CD14-positive monocyte (primary cell): Measurements from ENCODE around the gene CDH4. TPM values are rescaled to one million over a fixed set of nuclear protein-coding genes. Genes with fewer than 3 reads are reported as not detected.
A peak's percentile ranks its signal among the peaks of the same experiment; 100 is the strongest.

Source experiments
- DNase-seq, 3 donors: peaks; one replicate each; pipeline ENCODE4 v3.0.0-alpha.2; 2011 to 2022
- H2AFZ ChIP-seq: 2 replicates; pipeline ENCODE4 v1.6.0; 2012; ENCODE audit warnings: mild to moderate bottlenecking, low read depth, low read length, inconsistent platforms; ENCODE audit not compliant: insufficient read depth, poor library complexity, severe bottlenecking
- H3K27ac ChIP-seq, 2 donors: 1 replicate in 1 of 2; 2 replicates in 1 of 2; pipeline ENCODE4 v1.5.1; 2012 to 2013; ENCODE audit warnings: low read length in 2 of 2, control low read depth in 1 of 2, inconsistent platforms in 1 of 2, low read depth in 1 of 2, mild to moderate bottlenecking in 1 of 2
- H3K27me3 ChIP-seq, 2 donors: one replicate each; pipeline versions ENCODE4 v1.6.0 to v1.6.1; 2011 to 2013; ENCODE audit warnings: low read length in 2 of 2; ENCODE audit not compliant: control insufficient read depth in 2 of 2, insufficient read depth in 2 of 2
- H3K36me3 ChIP-seq, 2 donors: replicated peaks in 1 of 2; 1 replicate in 1 of 2; 2 replicates in 1 of 2; pipeline versions ENCODE4 v1.5.1 to v1.6.1; 2012 to 2013; ENCODE audit warnings: low read length in 2 of 2, control low read depth in 1 of 2, inconsistent platforms in 1 of 2, mild to moderate bottlenecking in 1 of 2; ENCODE audit not compliant: insufficient read depth in 2 of 2, control insufficient read depth in 1 of 2
- H3K4me1 ChIP-seq, 2 donors: 1 replicate in 1 of 2; 2 replicates in 1 of 2; pipeline versions ENCODE4 v1.5.1 to v1.6.1; 2012 to 2013; ENCODE audit warnings: low read length in 2 of 2, control low read depth in 1 of 2, inconsistent platforms in 1 of 2, mild to moderate bottlenecking in 1 of 2, moderate library complexity in 1 of 2; ENCODE audit not compliant: insufficient read depth in 2 of 2, control insufficient read depth in 1 of 2
- H3K4me2 ChIP-seq: replicated peaks from 2 replicates; pipeline ENCODE3; 2012; ENCODE audit warnings: low read length, moderate library complexity, mild to moderate bottlenecking; ENCODE audit not compliant: poor library complexity, severe bottlenecking; ENCODE audit errors: extremely low read depth
- H3K4me3 ChIP-seq, 3 experiments: fragments of 200-600 bp in 1 of 3; sonication (generic) in 1 of 3; replicated peaks in 1 of 3; 1 replicate in 2 of 3; 2 replicates in 1 of 3; pipeline ENCODE4 v1.5.1; 2011 to 2013; ENCODE audit warnings: low read length in 3 of 3, mild to moderate bottlenecking in 3 of 3, control low read depth in 2 of 3, low read depth in 2 of 3, inconsistent platforms in 1 of 3, moderate library complexity in 1 of 3
- H3K79me2 ChIP-seq: 2 replicates; pipeline ENCODE4 v1.6.0; 2012; ENCODE audit warnings: mild to moderate bottlenecking, control low read depth, inconsistent platforms, low read length, moderate library complexity; ENCODE audit not compliant: insufficient read depth
- H3K9ac ChIP-seq: 2 replicates; pipeline ENCODE4 v1.6.0; 2017; ENCODE audit warnings: low read length, mild to moderate bottlenecking; ENCODE audit not compliant: insufficient read depth, poor library complexity, severe bottlenecking
- H3K9me3 ChIP-seq, 2 donors: replicated peaks in 1 of 2; 1 replicate in 1 of 2; 2 replicates in 1 of 2; pipeline versions ENCODE4 v1.5.1 to v1.6.1; 2012 to 2013; ENCODE audit warnings: low read length in 2 of 2, control low read depth in 1 of 2; ENCODE audit not compliant: control insufficient read depth in 1 of 2, insufficient read depth in 1 of 2
- H4K20me1 ChIP-seq: 2 replicates; pipeline ENCODE4 v1.6.0; 2012; ENCODE audit warnings: mild to moderate bottlenecking, low read length, control low read depth, moderate library complexity; ENCODE audit not compliant: insufficient read depth
- H3K27ac Mint-ChIP-seq, 7 donors: one replicate each; pipeline ENCODE4 v1.8.0; 2020; ENCODE audit warnings: mild to moderate bottlenecking in 7 of 7, mixed read lengths in 7 of 7, moderate library complexity in 6 of 7, inconsistent platforms in 2 of 7
- H3K27me3 Mint-ChIP-seq, 3 donors: one replicate each; pipeline ENCODE4 v1.8.0; 2021 to 2022; ENCODE audit warnings: low read depth in 3 of 3, mild to moderate bottlenecking in 3 of 3, mixed read lengths in 3 of 3, moderate library complexity in 3 of 3, inconsistent platforms in 1 of 3
- H3K36me3 Mint-ChIP-seq, 2 donors: one replicate each; pipeline ENCODE4 v1.8.0; 2020; ENCODE audit warnings: mixed read lengths in 2 of 2, inconsistent platforms in 1 of 2, mild to moderate bottlenecking in 1 of 2
- H3K4me1 Mint-ChIP-seq: one replicate; pipeline ENCODE4 v1.8.0; 2020; ENCODE audit warnings: mild to moderate bottlenecking, mixed read lengths
- H3K4me3 Mint-ChIP-seq, 2 donors: one replicate each; pipeline ENCODE4 v1.8.0; 2020; ENCODE audit warnings: mild to moderate bottlenecking in 2 of 2, mixed read lengths in 2 of 2, moderate library complexity in 1 of 2
- H3K9me3 Mint-ChIP-seq, 7 donors: one replicate each; pipeline ENCODE4 v1.8.0; 2020 to 2022; ENCODE audit warnings: mixed read lengths in 7 of 7, mild to moderate bottlenecking in 6 of 7, moderate library complexity in 6 of 7, inconsistent platforms in 2 of 7
- WGBS: methylation state at CpG from one replicate; pipeline ENCODE4 v1.1.5; 2013; ENCODE audit warnings: missing lambda C conversion rate; ENCODE audit not compliant: insufficient coverage; 5-methylcytosine and 5-hydroxymethylcytosine counted together
- intact Hi-C, 2 donors: fragments of 100-400 bp; cut with micrococcal nuclease; formaldehyde crosslinking; loops; one replicate each; pipeline versions ENCODE4 v1.15.0 to v1.15.1; 2023
- polyA plus RNA-seq, 3 donors: library from polyadenylated mRNA; depleted of rRNA in 1 of 3; unstranded in 2 of 3; stranded (reverse) in 1 of 3; fragments of 300-500 nt in 2 of 3; fragments of >200 nt in 1 of 3; fragmentation: Illumina TruSeq in 2 of 3; gene quantifications; 1 replicate in 2 of 3; 2 replicates in 1 of 3; pipeline ENCODE4 v1.2.3, GENCODE V29; 2012 to 2021
- TF ChIP-seq, protein P1 (sequence below): fragments of 200-600 bp; IDR thresholded peaks from one replicate; pipeline ENCODE4 v1.8.0; 2022; ENCODE audit warnings: antibody characterized with exemption, mild to moderate bottlenecking

The CDH4 gene
- polyA plus RNA-seq, 3 donors, result not detected

DNA sequence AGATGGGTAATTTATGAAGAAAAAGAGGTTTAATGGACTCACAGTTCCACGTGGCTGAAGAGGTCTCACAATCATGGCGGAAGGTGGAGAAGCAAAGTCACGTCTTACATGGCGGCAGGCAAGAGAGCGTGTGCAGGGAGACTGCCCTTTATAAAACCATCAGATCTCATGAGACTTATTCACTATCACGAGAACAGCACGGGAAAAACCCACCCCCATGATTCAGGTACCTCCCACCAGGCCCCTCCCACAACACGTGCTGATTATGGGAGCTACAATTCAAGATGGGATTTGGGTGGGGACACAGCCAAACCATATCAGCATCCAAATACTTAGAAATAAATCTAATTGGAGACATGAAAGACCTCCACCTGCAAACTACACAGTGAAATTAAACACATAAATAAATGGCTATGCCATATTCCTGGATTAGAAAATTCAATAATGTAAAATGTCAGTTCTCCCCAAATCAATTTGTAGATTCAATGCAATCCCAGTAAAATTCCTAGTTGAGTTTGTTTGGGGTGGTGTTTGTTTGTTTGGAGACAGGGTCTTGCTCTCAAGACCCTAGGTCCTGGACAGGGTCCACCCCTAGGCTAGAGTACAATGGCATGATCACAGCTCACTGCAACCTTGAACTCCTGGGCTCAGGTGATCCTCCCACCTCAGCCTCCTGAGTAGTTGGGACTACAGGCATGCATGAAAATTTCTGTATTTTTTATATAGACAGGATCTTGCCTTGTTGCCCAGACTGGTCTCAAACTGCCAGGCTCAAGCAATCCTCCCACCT is 712.0 kb downstream of the CDH4 start:
- Histone ChIP-seq H3K4me2 (no peak overlapping the region), H2AFZ (no peak overlapping the region), H4K20me1 (no peaks in the 10 kb centered on the region), H3K27me3 (peaks cover 2 to 21% of the 10 kb centered on the region in 2 donors), H3K79me2 (no peaks in the 10 kb centered on the region), H3K4me3 (no peak overlapping the region), H3K36me3 (no peaks in the 10 kb centered on the region), H3K9ac (no peak overlapping the region), H3K27ac (no peak overlapping the region), H3K4me1 (no peaks in the 10 kb centered on the region), H3K9me3 (no peaks in the 10 kb centered on the region)
- intact Hi-C loops, result no loop called here
- H3K36me3 Mint-ChIP-seq, result no peaks in the 10 kb centered on the region
- no peak for DNase-seq
- WGBS, result no CpG with 5 or more reads among the region's 8 CpGs
- H3K9me3 Mint-ChIP-seq, result peaks cover 0 to 12% (median 3%) of the 10 kb centered on the region in 7 donors
- H3K4me1 Mint-ChIP-seq, result no peaks in the 10 kb centered on the region
- peaks cover 23 to 46% (median 34%) of the 10 kb centered on the region in 3 donors for H3K27me3 Mint-ChIP-seq
- TF ChIP-seq, protein P1, sequence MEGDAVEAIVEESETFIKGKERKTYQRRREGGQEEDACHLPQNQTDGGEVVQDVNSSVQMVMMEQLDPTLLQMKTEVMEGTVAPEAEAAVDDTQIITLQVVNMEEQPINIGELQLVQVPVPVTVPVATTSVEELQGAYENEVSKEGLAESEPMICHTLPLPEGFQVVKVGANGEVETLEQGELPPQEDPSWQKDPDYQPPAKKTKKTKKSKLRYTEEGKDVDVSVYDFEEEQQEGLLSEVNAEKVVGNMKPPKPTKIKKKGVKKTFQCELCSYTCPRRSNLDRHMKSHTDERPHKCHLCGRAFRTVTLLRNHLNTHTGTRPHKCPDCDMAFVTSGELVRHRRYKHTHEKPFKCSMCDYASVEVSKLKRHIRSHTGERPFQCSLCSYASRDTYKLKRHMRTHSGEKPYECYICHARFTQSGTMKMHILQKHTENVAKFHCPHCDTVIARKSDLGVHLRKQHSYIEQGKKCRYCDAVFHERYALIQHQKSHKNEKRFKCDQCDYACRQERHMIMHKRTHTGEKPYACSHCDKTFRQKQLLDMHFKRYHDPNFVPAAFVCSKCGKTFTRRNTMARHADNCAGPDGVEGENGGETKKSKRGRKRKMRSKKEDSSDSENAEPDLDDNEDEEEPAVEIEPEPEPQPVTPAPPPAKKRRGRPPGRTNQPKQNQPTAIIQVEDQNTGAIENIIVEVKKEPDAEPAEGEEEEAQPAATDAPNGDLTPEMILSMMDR, result no peak
- H3K27ac Mint-ChIP-seq, result no peak overlapping the region
- H3K4me3 Mint-ChIP-seq, result peak overlapping the region in 1 of 2 donors; percentile 67

DNA sequence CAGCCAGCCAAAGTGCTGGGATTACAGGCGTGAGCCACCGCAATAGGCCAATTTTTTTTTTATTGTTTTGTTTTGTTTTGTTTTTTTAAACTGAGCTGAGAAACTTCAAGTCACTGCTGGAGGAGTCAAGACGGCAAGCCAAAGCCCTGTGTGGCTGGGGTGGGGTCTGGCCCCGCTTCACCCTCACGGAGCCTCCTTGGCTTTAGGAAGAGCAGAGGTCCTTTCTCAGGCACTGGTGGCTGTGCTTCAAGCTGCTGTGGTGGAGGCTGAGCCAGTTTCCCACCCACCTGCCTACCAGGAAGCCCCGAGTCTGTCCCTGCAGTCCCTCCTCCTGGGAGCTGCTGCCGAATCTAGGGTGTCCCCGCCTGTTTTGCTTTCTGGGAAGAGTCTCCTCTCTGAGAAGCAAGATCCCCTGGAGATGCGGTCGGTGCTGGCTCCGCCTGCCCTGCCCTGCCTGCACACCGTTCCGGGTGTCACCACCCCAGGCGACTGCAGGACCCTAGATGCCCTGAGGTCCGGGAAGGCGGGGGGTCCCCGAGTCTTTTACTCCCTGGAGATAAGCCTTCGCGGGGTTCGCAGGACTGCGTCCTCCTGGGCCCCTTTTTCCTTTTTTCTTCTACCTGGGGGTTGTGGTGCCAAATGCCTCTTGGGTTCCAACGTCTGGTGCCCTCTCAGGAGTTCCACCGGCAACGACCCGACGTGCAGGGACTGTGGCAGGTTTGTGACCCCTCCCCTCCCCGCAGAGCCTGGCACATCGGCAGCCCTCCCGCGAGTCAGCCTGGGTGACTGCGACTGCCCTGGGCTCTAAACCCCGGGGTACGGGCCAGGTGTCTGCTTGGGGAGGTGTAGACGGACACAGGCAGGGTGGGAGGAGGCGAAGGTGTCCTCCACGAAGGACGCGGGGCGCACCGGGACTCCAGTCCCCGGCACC is 712.9 kb downstream of the CDH4 start:
- Mint-ChIP-seq H3K27me3 (peaks cover 23 to 45% (median 34%) of the 10 kb centered on the region in 3 donors), H3K36me3 (no peaks in the 10 kb centered on the region), H3K4me1 (no peaks in the 10 kb centered on the region), H3K9me3 (peaks cover 0 to 12% (median 3%) of the 10 kb centered on the region in 7 donors), H3K27ac (no peak overlapping the region), H3K4me3 (peak overlapping the region in 1 of 2 donors; percentile 71)
- peaks cover 2 to 21% of the 10 kb centered on the region in 2 donors for H3K27me3 ChIP-seq
- intact Hi-C loops, result no loop called here
- H3K36me3 ChIP-seq, result no peaks in the 10 kb centered on the region
- TF ChIP-seq, protein P1, result no peak
- H3K4me3 ChIP-seq, result no peak overlapping the region
- 55% methylated on average over 19 of the region's 41 CpGs for WGBS
- DNase-seq, result no peak
- no peaks in the 10 kb centered on the region for H3K4me1 ChIP-seq
- no peak overlapping the region for H2AFZ ChIP-seq
- H3K79me2 ChIP-seq, result no peaks in the 10 kb centered on the region
- H3K9ac ChIP-seq, result no peak overlapping the region
- H3K27ac ChIP-seq, result no peak overlapping the region
- H3K9me3 ChIP-seq, result no peaks in the 10 kb centered on the region
- no peaks in the 10 kb centered on the region for H4K20me1 ChIP-seq
- no peak overlapping the region for H3K4me2 ChIP-seq
